Measurements from ENCODE around the gene ABCA4.

DNA sequence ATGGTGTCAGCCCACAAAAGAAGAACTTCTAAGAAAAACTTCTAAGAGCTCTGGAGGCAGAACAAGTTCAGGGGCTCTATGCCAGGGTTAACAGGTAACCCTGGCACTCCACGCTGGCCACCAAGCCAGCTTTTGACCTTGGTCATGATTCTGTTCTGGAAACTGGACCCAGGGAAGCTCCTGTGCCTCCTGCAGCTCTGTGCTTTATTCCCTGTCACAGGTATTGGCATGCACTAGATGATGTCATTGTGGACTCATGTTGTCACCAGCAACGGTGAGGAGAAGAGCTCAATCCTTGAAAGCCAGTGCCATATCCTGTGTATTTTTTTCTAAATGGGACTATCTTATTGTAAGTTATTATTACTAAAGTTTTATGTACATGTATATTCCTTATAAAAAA is 155.1 kb downstream of the ABCA4 start:
- TF ChIP-seq EZH2 (IDR thresholded peaks at IDR 0.05) (no peak), ZNF274 (IDR thresholded peaks at IDR 0.05; ENCODE audit: low read depth, low read length) (no peak)
- TF ChIP-seq, protein P1, sequence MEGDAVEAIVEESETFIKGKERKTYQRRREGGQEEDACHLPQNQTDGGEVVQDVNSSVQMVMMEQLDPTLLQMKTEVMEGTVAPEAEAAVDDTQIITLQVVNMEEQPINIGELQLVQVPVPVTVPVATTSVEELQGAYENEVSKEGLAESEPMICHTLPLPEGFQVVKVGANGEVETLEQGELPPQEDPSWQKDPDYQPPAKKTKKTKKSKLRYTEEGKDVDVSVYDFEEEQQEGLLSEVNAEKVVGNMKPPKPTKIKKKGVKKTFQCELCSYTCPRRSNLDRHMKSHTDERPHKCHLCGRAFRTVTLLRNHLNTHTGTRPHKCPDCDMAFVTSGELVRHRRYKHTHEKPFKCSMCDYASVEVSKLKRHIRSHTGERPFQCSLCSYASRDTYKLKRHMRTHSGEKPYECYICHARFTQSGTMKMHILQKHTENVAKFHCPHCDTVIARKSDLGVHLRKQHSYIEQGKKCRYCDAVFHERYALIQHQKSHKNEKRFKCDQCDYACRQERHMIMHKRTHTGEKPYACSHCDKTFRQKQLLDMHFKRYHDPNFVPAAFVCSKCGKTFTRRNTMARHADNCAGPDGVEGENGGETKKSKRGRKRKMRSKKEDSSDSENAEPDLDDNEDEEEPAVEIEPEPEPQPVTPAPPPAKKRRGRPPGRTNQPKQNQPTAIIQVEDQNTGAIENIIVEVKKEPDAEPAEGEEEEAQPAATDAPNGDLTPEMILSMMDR (IDR thresholded peaks at IDR 0.05 in 2 of 3, conservative IDR thresholded peaks at IDR 0.05 in 1 of 3; ENCODE audit: borderline replicate concordance in 1 of 3, insufficient read depth in 1 of 3, low read depth in 2 of 3, low read length in 2 of 3): no peak
- TF ChIP-seq, protein P2, sequence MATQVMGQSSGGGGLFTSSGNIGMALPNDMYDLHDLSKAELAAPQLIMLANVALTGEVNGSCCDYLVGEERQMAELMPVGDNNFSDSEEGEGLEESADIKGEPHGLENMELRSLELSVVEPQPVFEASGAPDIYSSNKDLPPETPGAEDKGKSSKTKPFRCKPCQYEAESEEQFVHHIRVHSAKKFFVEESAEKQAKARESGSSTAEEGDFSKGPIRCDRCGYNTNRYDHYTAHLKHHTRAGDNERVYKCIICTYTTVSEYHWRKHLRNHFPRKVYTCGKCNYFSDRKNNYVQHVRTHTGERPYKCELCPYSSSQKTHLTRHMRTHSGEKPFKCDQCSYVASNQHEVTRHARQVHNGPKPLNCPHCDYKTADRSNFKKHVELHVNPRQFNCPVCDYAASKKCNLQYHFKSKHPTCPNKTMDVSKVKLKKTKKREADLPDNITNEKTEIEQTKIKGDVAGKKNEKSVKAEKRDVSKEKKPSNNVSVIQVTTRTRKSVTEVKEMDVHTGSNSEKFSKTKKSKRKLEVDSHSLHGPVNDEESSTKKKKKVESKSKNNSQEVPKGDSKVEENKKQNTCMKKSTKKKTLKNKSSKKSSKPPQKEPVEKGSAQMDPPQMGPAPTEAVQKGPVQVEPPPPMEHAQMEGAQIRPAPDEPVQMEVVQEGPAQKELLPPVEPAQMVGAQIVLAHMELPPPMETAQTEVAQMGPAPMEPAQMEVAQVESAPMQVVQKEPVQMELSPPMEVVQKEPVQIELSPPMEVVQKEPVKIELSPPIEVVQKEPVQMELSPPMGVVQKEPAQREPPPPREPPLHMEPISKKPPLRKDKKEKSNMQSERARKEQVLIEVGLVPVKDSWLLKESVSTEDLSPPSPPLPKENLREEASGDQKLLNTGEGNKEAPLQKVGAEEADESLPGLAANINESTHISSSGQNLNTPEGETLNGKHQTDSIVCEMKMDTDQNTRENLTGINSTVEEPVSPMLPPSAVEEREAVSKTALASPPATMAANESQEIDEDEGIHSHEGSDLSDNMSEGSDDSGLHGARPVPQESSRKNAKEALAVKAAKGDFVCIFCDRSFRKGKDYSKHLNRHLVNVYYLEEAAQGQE (IDR thresholded peaks at IDR 0.05; ENCODE audit: low read depth): no peak
